SHP77 treated with DMSO at 0.1 percent for 48 hours (cell line): ENCODE measurements around the gene C20orf204.

ENCODE experiments used
- DNase-seq: peaks from one replicate; lab custom pipeline; 2025; lab: John Stamatoyannopoulos, UW

The C20orf204 gene

GRCh38 chr20:64056889-64057627 lies 21.1 kb downstream of the C20orf204 start:
- no peak for DNase-seq

- DNase-seq: peak; percentile 34
These were observed 21.9 kb downstream of the C20orf204 start for GRCh38 chr20:64057628-64058498.

- no peak for DNase-seq
These were observed 22.6 kb downstream of the C20orf204 start for GRCh38 chr20:64058536-64058935.

GRCh38 chr20:64062276-64062595 lies 26.3 kb downstream of the C20orf204 start:
- no peak for DNase-seq

- DNase-seq: peak; percentile 96
These were observed 26.8 kb downstream of the C20orf204 start, which contains the start of gene TCEA2 for GRCh38 chr20:64062596-64063388. Gene TCEA2, plus strand, starts transcription at chr20:64063198. Its CDS starts 115 bp downstream, at chr20:64063313.

- DNase-seq: no peak
These were observed 27.6 kb downstream of the C20orf204 start for GRCh38 chr20:64063389-64064144.

GRCh38 chr20:64064145-64064698 lies 28.2 kb downstream of the C20orf204 start:
- DNase-seq: no peak

GRCh38 chr20:64065062-64065973 lies 29.3 kb downstream of the C20orf204 start:
- DNase-seq: no peak

- DNase-seq: no peak
These were observed 30.0 kb downstream of the C20orf204 start for GRCh38 chr20:64065974-64066343.

- no peak for DNase-seq
These were observed 31.1 kb downstream of the C20orf204 start for GRCh38 chr20:64067005-64067632.

- DNase-seq: no peak
These were observed 31.8 kb downstream of the C20orf204 start for GRCh38 chr20:64067733-64068307.

GRCh38 chr20:64068386-64069208 lies 32.6 kb downstream of the C20orf204 start:
- no peak for DNase-seq

- no peak for DNase-seq
These were observed 33.2 kb downstream of the C20orf204 start for GRCh38 chr20:64069209-64069613.

- DNase-seq: no peak
These were observed 33.7 kb downstream of the C20orf204 start for GRCh38 chr20:64069614-64070243.

- no peak for DNase-seq
These were observed 34.4 kb downstream of the C20orf204 start for GRCh38 chr20:64070244-64070993.

- no peak for DNase-seq
These were observed 35.7 kb downstream of the C20orf204 start for GRCh38 chr20:64071341-64072332.
